GM21737 (cell line): ENCODE data around the gene TTC36.
"Not testable (repeated sequence)": the region's sequence is repeated elsewhere in the genome, so short reads cannot be mapped to it uniquely, and the experiment has no call there.

Source experiments
- ATAC-seq: cut with Tn5 transposase; IDR thresholded peaks from one replicate; pipeline ENCODE4 v1.9.1; 2021; ENCODE audit warnings: mild to moderate bottlenecking, moderate library complexity; ENCODE audit not compliant: unreplicated experiment

Gene TTC36

GRCh38 chr11:118574636-118575035, 47.4 kb downstream of the TTC36 start:
- ATAC-seq, result no peak

GRCh38 chr11:118577995-118578394, 50.7 kb downstream of the TTC36 start:
- not testable (repeated sequence) for ATAC-seq
